ENCODE measurements around the gene ADO. TPM values are rescaled to one million over a fixed set of nuclear protein-coding genes. Genes with fewer than 3 reads are reported as not detected.
A peak's percentile ranks its signal among the peaks of the same experiment; 100 is the strongest.

The ADO gene
- total RNA-seq, 1 donor from 2014 or later: 41.0 TPM

GRCh38 chr10:62805231-62806099 is 945 bp downstream of the ADO start:
- no peaks in the 10 kb centered on the region for H3K27me3 Mint-ChIP-seq (ENCODE audit: low read depth)
- DNase-seq (ENCODE audit: low read depth, low spot score): peak; percentile 36

DNA sequence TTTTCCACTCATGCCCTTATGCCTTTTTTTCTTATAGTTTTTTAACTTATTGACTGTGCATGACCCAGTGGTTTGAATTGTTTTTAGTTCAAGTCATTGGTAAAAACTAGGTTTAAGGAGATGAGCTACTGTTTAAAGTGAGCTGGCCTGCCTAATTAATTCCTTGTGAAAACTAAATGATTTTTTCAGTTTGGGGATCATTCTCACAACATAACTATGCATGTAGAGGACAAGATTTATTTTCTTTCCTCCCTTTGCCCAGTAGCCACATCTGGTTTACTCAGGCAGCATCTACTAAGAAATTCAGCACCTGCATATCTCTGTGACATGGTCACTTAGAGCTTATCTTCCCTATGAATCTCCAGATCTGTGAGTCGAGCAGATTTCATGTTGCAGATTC is 1.7 kb downstream of the ADO start:
- Mint-ChIP-seq H3K36me3 (ENCODE audit: low read depth) (peaks cover 5% of the 10 kb centered on the region), H3K27ac (ENCODE audit: unreplicated experiment) (no peak overlapping the region), H3K9me3 (no peaks in the 10 kb centered on the region), H3K4me1 (peaks cover 53% of the 10 kb centered on the region), H3K27me3 (ENCODE audit: low read depth) (no peaks in the 10 kb centered on the region), H3K4me3 (peak overlapping the region; percentile 89)
- no peak for DNase-seq (ENCODE audit: low read depth, low spot score)
- TF ChIP-seq CTCF (conservative IDR thresholded peaks at IDR 0.05): no peak

More at GRCh38 chr10:62805231-62806099, 945 bp downstream of the ADO start:
- no peak for TF ChIP-seq CTCF (conservative IDR thresholded peaks at IDR 0.05)
- Mint-ChIP-seq H3K27ac (ENCODE audit: unreplicated experiment) (peak overlapping the region; percentile 83), H3K4me3 (peak overlapping the region; percentile 89), H3K9me3 (no peaks in the 10 kb centered on the region), H3K4me1 (peaks cover 46% of the 10 kb centered on the region), H3K36me3 (ENCODE audit: low read depth) (peaks cover under 1% of the 10 kb centered on the region)

DNA sequence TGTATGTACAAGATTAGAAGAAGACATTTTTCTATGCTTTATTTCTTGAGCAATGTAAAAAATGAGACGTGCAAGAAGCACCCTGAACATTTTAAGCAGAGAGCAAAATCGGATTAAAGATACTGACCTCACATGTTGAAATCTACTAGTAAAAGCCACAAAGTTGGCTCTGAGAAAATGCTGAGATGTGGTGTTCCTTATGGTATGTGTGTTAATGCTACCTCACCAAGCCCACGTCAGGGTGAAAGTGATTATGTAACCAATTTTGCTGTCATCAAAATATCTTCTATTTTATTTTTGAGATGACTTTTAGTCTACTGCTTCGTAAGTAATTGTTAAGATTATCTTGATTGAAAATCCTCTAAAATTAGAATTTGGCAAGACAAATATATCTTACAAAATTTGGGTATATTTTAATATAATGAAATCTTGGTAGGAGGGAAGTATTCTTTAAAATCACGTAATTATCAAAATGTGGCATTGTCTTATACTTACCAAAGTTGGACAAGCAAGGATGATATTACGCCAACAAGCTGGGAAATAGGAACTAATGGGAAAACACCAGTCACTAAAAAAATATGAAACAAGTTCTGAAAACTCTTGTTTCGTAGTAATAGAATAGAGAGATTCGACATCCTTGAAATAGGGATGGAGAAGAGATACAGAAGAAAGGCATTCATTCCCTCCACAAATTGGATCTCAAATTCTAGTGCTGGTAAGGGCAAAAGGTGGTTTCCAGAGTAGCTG is 5.8 kb downstream of the ADO start:
- DNase-seq (ENCODE audit: low read depth, low spot score): no peak
- TF ChIP-seq CTCF (conservative IDR thresholded peaks at IDR 0.05): no peak
- peaks cover 17% of the 10 kb centered on the region for H3K27me3 Mint-ChIP-seq (ENCODE audit: low read depth)
- H3K27ac Mint-ChIP-seq (ENCODE audit: unreplicated experiment): no peak overlapping the region
- peaks cover 12% of the 10 kb centered on the region for H3K36me3 Mint-ChIP-seq (ENCODE audit: low read depth)
- peaks cover 71% of the 10 kb centered on the region for H3K4me1 Mint-ChIP-seq
- H3K9me3 Mint-ChIP-seq: no peaks in the 10 kb centered on the region
- peak overlapping the region; percentile 92 for H3K4me3 Mint-ChIP-seq

GRCh38 chr10:62811159-62811875 is 6.8 kb downstream of the ADO start:
- Mint-ChIP-seq H3K36me3 (ENCODE audit: low read depth) (peaks cover 12% of the 10 kb centered on the region), H3K4me3 (peak overlapping the region; percentile 92), H3K27ac (ENCODE audit: unreplicated experiment) (no peak overlapping the region), H3K4me1 (peaks cover 76% of the 10 kb centered on the region), H3K27me3 (ENCODE audit: low read depth) (peaks cover 26% of the 10 kb centered on the region), H3K9me3 (no peaks in the 10 kb centered on the region)
- no peak for DNase-seq (ENCODE audit: low read depth, low spot score)
- TF ChIP-seq CTCF (conservative IDR thresholded peaks at IDR 0.05): no peak

DNA sequence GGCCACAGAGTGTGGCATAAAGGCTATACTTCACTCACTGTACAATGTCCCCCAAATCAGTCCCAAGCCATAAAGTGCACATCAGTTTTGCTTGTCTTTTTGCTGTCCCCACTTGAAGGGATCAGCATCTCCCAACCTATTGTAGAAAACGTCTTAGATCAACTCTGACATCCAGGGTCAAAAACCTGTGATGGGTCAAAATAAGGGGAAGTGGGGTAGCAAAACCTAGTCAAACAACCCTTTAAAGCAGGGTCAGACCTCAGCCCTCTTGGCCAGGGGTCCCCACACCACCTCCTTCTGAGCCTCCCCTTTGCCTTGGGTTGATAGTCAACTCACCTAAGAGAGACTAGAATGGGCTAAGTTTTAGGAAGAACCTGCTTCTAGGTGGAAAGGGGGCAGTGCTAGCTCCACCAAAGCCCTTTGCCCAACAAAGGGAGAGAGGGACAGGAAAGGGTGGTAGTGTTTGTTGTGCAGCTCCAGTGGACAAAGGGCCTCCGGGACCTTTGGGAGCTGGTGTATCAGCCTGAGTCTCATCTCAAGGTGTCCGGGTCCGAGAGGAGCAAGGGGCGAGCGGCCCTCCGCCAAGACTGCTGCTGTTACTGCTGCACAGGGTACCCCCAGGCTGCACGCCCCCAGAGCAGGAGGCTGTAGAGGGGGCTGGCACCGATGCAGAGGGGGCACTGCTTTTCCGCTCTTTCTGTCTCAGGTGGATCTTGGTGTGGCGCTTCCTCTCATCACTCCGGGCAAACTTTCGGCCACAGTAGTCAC is 8.3 kb downstream of the ADO start:
- no peak overlapping the region for H3K27ac Mint-ChIP-seq (ENCODE audit: unreplicated experiment)
- H3K4me3 Mint-ChIP-seq: peak overlapping the region; percentile 92
- no peak for TF ChIP-seq CTCF (conservative IDR thresholded peaks at IDR 0.05)
- no peaks in the 10 kb centered on the region for H3K9me3 Mint-ChIP-seq
- peaks cover 35% of the 10 kb centered on the region for H3K27me3 Mint-ChIP-seq (ENCODE audit: low read depth)
- H3K4me1 Mint-ChIP-seq: peaks cover 71% of the 10 kb centered on the region
- peaks cover 12% of the 10 kb centered on the region for H3K36me3 Mint-ChIP-seq (ENCODE audit: low read depth)
- DNase-seq (ENCODE audit: low read depth, low spot score): no peak

Measured in neural crest cell (in vitro differentiated cells).